HG02642 (cell line): ENCODE data around the gene GASK1A.
"Not testable (repeated sequence)": the region's sequence is repeated elsewhere in the genome, so short reads cannot be mapped to it uniquely, and the experiment has no call there.

Source experiments
- ATAC-seq: cut with Tn5 transposase; IDR thresholded peaks from one replicate; pipeline ENCODE4 v1.9.1; 2021; ENCODE audit warnings: mild to moderate bottlenecking; ENCODE audit not compliant: unreplicated experiment, poor library complexity

Gene GASK1A

DNA sequence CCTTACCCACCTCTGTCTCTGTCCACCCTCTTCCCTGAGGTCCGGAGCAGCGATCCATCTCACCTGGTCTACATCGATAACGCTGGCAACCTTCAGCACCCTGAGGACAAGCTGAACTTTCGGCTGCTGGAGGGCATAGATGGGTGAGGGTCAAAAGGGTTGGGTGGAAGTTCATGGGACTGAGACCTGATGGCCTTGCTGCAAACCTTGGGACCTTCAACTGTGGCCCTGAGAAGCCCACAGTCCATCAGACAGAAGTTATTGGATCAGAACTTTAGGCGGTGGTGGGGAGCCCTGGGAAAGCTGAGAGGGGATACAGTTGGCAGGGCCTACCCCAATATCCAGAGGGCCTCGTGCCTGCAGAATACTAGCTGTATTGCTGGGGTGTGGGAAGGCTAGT lies 76.3 kb downstream of the GASK1A start:
- ATAC-seq: no peak

DNA sequence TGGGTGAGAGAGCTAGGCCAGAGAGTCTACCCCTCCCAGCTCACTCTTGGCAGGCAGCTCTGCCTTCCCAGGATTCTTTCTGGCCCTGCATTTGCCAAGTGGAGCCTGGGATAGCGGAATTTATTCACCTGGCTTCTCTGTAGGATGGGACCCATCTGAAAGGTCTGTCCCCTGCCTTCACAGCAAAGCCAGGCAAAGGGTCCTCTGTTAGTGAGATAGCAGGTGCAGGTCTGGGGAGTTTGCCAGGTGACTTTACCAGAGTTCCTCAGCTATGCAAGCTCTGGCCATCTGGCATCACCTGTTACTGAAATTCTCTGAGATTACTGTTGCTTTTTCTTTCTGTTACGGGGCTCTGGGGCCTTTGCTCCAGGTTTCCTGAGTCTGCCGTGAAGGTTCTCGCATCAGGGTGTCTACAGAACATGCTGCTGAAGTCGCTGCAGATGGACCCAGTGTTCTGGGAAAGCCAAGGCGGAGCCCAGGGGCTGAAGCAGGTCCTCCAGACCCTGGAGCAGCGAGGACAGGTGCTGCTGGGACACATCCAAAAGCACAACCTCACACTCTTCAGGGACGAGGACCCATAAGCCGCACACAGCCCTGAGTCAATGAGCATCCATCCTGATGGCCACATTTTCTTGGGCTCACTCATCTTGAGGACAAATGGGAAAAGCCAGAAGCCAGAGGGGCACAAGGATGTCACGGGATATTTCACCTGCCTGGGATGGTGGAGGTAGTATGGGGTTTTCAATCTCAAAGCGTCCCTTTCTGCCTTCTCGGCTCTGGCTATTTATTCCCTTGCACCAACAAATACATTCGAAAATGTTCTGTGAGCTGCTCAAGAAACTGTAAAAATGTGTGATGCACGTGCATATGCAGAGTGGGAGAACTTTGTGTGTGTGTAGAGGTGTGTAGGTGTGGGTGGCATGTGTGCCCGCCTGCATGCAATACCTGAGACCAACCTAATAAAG lies 77.0 kb downstream of the GASK1A start:
- ATAC-seq: no peak

GRCh38 chr3:43059456-43059855 lies 80.3 kb downstream of the GASK1A start:
- ATAC-seq: no peak

GRCh38 chr3:43061101-43061895 lies 82.2 kb downstream of the GASK1A start:
- ATAC-seq: no peak

GRCh38 chr3:43062040-43062563 lies 83.0 kb downstream of the GASK1A start:
- no peak for ATAC-seq

GRCh38 chr3:43062564-43063040 lies 83.5 kb downstream of the GASK1A start:
- no peak for ATAC-seq

- ATAC-seq: no peak
Measured at GRCh38 chr3:43063114-43063513, 84.0 kb downstream of the GASK1A start.

GRCh38 chr3:43070670-43071069 lies 91.6 kb downstream of the GASK1A start:
- ATAC-seq: not testable (repeated sequence)

- ATAC-seq: no peak
Measured at GRCh38 chr3:43071313-43071893, 92.3 kb downstream of the GASK1A start.

GRCh38 chr3:43072361-43072760 lies 93.2 kb downstream of the GASK1A start:
- ATAC-seq: no peak

GRCh38 chr3:43073116-43073835 lies 94.2 kb downstream of the GASK1A start:
- no peak for ATAC-seq

GRCh38 chr3:43073836-43074220 lies 94.7 kb downstream of the GASK1A start:
- ATAC-seq: no peak

DNA sequence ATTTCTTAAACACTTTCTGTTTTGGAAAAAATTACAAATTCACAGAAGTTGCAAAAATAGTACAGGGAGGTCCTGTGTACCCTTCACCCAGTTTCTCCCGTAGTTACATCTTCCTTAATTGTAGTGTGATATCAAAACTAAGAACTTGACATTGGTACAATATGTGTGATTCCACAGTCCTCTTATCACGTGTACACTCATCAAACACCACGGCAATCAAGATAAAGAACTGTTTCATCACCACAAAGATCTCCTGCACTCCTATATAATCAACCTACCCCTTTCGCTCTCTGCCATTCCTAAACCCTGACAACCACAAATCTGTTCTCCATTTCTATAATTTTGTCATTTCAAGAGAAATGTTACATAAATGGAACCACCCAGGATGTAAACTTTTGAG lies 95.4 kb downstream of the GASK1A start:
- no peak for ATAC-seq

DNA sequence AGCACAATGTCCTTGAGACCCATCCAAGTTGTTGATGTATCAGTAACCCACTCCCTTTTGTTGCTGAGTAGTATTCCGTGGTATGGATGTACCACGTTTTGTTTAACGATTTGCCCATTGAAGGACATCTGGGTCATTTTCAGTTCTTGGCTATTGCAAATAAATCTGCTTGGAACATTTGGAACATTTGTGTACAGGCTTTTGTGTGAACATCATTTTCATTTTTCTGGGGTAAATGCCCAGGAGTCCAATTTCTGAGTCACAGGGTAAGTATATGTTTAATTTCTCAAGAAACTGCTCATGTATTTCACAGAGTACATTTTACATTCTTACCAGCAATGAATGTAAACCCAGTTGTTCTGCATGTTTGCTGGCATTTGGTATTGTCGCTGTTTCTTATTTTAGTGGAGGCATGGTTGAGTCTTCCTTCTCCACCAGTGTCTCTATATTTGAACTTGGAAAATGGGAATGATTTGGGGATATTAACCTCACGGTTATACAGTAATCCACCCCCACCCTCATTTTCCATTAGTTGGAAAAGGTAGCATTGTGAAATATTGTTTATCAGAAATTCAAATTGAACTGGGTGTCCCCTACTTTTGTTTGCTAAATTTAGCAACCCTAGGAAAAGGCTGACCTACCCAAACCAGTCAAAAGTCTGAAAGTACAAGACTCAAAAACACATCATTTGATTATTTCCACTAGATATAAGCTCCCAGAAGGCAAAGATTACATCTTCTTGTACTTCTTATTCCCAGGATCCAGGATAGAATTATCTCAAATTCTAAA lies 96.0 kb downstream of the GASK1A start:
- ATAC-seq: no peak

GRCh38 chr3:43075904-43076661 lies 97.0 kb downstream of the GASK1A start:
- ATAC-seq: no peak

DNA sequence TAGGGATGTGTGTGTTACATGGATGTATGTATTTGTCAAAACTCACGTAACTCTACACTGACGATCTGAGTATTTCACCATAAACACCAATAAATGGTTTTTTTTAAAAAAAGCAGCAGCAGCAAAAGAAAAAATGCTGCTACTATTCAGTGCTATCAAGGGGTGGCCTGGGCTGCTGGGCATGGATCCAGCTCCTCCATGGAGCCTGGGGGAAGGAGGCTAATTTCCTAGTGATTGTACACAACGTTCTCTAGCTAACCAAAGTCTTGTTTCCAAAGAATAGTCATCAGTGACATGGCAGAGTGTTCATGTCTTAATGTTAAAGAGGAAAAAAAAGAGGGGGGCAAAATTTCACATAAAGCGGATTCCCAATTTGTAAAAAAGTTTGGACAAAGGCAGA lies 97.7 kb downstream of the GASK1A start:
- no peak for ATAC-seq

DNA sequence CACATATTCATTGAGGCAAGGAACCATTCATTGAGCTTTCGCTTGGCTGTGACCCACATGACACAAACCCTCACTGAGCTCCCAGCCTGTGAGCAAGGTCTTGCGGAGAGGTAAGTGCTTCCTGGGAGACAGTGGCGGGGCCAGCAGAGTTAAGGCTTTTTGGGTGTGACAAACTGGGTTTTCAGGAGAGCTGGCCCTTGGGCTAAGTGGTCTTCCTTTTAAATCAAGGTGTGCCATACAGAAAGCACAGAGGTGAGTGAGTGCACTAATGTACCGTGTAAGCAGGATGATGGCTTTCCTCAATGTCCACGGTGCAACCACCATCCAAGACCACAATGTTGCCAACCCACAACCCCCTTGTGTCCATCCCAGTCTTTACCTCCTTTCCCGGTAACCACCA lies 98.2 kb downstream of the GASK1A start:
- no peak for ATAC-seq

- no peak for ATAC-seq
Measured at GRCh38 chr3:43077707-43078106, 98.6 kb downstream of the GASK1A start.
